HL-60 (cell line): Measurements from ENCODE around the gene AIF1.

Source experiments
- DNase-seq, 2 experiments: peaks; one replicate each; pipeline ENCODE4 v3.0.0-alpha.2; 2010 to 2020; ENCODE audit warnings: low read depth in 1 of 2, low spot score in 1 of 2
- H3K27ac ChIP-seq: fragments of 250-450 bp; sonication (Bioruptor Pico); replicated peaks from 2 replicates; pipeline ENCODE4 v1.5.1; 2020; ENCODE audit warnings: mild to moderate bottlenecking, moderate library complexity
- H3K27me3 ChIP-seq: fragments of 250-450 bp; sonication (Bioruptor Pico); 2 replicates; pipeline ENCODE4 v1.5.1; 2021; ENCODE audit warnings: mild to moderate bottlenecking, moderate library complexity; ENCODE audit not compliant: insufficient read depth, poor library complexity, severe bottlenecking
- H3K4me3 ChIP-seq: replicated peaks from 2 replicates; pipeline ENCODE4 v1.5.1; 2011; ENCODE audit warnings: mild to moderate bottlenecking, control low read depth, low read length; ENCODE audit not compliant: insufficient read depth
- GABPA ChIP-seq: IDR thresholded peaks from 2 replicates; pipeline ENCODE4 v1.6.1; 2012; ENCODE audit warnings: low read depth
- POLR2AphosphoS5 ChIP-seq: IDR thresholded peaks from 2 replicates; pipeline ENCODE4 v1.6.1; 2012; ENCODE audit warnings: low read depth
- SPI1 ChIP-seq: IDR thresholded peaks from 2 replicates; pipeline ENCODE4 v1.6.1; 2012; ENCODE audit warnings: low read depth, mild to moderate bottlenecking, borderline replicate concordance
- TF ChIP-seq, protein P1 (sequence below): IDR thresholded peaks from one replicate; pipeline ENCODE4 v1.5.1; 2011; ENCODE audit warnings: low read length, control low read depth, inconsistent platforms; ENCODE audit not compliant: insufficient read depth
- TF ChIP-seq, protein P2 (sequence below): IDR thresholded peaks from 2 replicates; pipeline ENCODE4 v1.6.1; 2012; ENCODE audit warnings: low read depth; ENCODE audit not compliant: insufficient replicate concordance

AIF1 gene

DNA sequence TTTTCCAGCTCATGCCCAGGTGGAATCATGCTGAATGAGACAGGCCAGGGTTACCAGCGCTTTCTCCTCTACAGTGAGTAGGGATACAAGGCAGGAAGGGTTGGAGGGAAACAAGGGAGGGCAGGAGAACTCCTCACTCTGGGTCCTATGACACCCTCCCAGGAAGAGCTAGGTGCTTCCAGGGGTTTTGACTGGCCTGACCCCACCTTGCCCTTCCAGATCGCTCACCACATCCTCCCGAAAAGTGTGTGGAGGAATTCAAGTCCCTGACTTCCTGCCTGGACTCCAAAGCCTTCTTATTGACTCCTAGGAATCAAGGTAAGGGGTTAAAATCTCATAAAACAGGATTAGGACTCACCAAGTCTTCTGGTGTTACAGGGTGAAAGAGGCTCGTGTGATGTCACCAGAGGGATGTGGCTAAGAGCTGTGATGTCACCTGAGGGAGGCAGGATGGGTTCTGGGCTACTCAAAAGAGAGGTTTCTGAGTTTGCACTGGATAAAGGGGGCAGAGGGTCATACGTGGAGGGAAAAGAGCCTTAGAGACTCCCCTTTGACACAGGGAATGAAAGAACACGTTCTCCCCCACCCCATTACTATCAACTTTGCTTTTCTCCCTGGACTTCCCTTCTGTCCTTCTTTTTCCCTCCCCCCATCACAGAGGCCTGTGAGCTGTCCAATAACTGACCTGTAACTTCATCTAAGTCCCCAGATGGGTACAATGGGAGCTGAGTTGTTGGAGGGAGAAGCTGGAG is 42.5 kb downstream of the AIF1 start:
- Histone ChIP-seq H3K27ac (no peak overlapping the region), H3K4me3 (no peak overlapping the region), H3K27me3 (no peaks in the 10 kb centered on the region)
- TF ChIP-seq SPI1 (no peak), POLR2AphosphoS5 (no peak)
- TF ChIP-seq, protein P1, sequence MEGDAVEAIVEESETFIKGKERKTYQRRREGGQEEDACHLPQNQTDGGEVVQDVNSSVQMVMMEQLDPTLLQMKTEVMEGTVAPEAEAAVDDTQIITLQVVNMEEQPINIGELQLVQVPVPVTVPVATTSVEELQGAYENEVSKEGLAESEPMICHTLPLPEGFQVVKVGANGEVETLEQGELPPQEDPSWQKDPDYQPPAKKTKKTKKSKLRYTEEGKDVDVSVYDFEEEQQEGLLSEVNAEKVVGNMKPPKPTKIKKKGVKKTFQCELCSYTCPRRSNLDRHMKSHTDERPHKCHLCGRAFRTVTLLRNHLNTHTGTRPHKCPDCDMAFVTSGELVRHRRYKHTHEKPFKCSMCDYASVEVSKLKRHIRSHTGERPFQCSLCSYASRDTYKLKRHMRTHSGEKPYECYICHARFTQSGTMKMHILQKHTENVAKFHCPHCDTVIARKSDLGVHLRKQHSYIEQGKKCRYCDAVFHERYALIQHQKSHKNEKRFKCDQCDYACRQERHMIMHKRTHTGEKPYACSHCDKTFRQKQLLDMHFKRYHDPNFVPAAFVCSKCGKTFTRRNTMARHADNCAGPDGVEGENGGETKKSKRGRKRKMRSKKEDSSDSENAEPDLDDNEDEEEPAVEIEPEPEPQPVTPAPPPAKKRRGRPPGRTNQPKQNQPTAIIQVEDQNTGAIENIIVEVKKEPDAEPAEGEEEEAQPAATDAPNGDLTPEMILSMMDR, result no peak
- TF ChIP-seq, protein P2, sequence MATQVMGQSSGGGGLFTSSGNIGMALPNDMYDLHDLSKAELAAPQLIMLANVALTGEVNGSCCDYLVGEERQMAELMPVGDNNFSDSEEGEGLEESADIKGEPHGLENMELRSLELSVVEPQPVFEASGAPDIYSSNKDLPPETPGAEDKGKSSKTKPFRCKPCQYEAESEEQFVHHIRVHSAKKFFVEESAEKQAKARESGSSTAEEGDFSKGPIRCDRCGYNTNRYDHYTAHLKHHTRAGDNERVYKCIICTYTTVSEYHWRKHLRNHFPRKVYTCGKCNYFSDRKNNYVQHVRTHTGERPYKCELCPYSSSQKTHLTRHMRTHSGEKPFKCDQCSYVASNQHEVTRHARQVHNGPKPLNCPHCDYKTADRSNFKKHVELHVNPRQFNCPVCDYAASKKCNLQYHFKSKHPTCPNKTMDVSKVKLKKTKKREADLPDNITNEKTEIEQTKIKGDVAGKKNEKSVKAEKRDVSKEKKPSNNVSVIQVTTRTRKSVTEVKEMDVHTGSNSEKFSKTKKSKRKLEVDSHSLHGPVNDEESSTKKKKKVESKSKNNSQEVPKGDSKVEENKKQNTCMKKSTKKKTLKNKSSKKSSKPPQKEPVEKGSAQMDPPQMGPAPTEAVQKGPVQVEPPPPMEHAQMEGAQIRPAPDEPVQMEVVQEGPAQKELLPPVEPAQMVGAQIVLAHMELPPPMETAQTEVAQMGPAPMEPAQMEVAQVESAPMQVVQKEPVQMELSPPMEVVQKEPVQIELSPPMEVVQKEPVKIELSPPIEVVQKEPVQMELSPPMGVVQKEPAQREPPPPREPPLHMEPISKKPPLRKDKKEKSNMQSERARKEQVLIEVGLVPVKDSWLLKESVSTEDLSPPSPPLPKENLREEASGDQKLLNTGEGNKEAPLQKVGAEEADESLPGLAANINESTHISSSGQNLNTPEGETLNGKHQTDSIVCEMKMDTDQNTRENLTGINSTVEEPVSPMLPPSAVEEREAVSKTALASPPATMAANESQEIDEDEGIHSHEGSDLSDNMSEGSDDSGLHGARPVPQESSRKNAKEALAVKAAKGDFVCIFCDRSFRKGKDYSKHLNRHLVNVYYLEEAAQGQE, result no peak
- DNase-seq, result no peak

DNA sequence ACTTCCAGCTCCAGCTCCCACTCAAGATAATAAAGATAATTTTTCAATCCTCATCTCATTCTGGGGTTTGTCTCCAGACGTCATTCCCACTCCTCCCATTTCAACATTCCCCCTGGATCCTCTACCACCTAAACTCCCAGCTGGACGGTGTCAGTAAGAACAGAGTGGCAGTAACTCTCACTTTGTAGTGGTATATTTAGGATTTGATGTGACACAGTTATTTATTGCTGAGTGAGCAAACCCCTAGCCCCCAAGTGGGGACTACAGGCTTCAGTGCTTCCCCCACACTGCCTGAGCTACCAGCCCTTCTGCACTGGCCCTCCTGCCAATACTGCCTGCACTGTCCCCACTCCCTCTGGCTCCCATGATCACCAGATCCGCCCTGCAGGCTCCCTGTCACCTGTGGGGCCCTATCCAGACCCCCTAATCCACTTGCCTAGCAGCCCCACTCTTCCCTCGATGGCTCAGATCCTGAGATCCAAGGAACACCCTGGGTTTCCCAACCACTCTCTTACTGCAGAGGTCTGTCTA is 43.2 kb downstream of the AIF1 start:
- TF ChIP-seq SPI1 (no peak), GABPA (no peak)
- TF ChIP-seq, protein P1, result no peak
- TF ChIP-seq, protein P2, result no peak
- H3K4me3 ChIP-seq, result no peak overlapping the region
- H3K27me3 ChIP-seq, result no peaks in the 10 kb centered on the region
- H3K27ac ChIP-seq, result no peak overlapping the region
- no peak for DNase-seq

DNA sequence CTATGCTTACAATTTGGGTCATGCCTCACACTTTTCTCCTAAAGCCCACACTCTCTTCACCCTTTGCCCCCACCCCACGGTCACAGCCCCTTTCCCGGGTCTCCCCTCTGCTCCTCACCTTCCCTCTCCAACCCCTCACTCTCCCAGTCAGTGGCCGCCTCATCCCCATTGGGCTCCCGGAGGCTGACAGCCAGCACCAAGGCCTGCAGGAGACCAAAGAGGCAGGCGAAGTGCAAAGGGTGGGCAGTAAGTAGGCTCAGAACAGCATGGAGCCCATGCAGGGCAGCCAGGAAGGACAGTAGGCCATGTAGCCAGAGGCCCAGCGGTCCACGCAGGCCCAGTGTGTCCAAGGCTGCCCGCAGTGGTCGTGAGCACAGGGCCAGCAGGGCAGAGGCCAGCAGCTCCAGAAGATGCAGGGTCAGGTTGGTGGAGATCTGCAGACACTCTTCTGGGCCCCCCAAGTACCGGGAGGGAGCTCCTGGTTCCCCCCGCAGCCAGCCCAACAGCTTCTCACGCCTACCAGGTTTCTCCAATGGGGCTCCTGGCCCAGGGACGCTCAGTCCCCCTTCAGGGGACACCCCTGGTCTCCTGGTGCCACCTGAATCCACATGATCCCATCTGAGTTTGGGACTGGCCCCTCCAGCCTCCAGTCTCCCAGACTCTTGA is 44.1 kb downstream of the AIF1 start:
- Histone ChIP-seq H3K27ac (peak overlapping the region; percentile 66), H3K27me3 (no peaks in the 10 kb centered on the region), H3K4me3 (peak overlapping the region; percentile 73)
- no peak for DNase-seq
- TF ChIP-seq, protein P2, result no peak
- TF ChIP-seq, protein P1, result no peak
- 0 out of 2 replicates have a peak, but pooled peaks have one; percentile 9 for TF ChIP-seq POLR2AphosphoS5
- TF ChIP-seq GABPA, result no peak
- TF ChIP-seq SPI1, result no peak
